ENCODE measurements around the gene CABLES2. TPM values are rescaled to one million over a fixed set of nuclear protein-coding genes. Genes with fewer than 3 reads are reported as not detected.

Gene CABLES2
- total and polyA plus RNA-seq, 3 experiments from 2014 or later = 3.2 to 9.2 (median 8.6) TPM

DNA sequence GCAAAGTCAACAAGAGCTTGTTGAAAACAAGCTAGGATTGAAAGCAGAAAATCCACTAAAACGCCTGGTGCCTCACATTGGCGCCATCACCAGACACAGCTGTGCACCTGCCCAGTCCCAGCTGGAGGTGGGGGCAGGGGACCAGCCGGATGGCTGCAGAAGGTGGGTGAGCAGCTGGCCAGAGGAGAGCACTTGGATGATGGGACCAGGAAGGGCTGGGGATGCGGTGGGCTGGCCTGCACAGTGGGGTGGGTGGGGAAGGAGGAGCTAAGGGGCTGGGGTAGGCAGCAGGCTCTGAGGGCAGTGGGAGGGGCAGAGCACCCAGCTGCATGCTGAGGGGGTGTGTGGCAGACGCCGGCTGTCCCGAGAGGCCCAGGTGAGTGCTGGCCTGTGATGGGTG lies 7.1 kb downstream of the CABLES2 start:
- Histone ChIP-seq H3K27ac (ENCODE audit: low read depth, low read length) (no peak overlapping the region), H3K9me3 (ENCODE audit: low read length) (no peaks in the 10 kb centered on the region), H3K4me1 (ENCODE audit: insufficient read depth, low read length) (no peaks in the 10 kb centered on the region), H3K4me3 (ENCODE audit: low read length) (no peak overlapping the region), H3K36me3 (ENCODE audit: insufficient read depth, low read length) (no peaks in the 10 kb centered on the region), H3K27me3 (ENCODE audit: insufficient read depth, low read length, poor library complexity, severe bottlenecking) (no peaks in the 10 kb centered on the region)
- no peak for DNase-seq
- POLR2A ChIA-PET = no interaction called here
- CTCF ChIA-PET = interaction anchor here (1.5 kb wide), 1 partner anchor 17 kb away, joined by 4 read pairs; no protein-coding TSS in a partner anchor
- Mint-ChIP-seq H3K9me3 (no peaks in the 10 kb centered on the region), H3K4me1 (peaks cover 4 to 13% (median 6%) of the 10 kb centered on the region in 3 donors), H3K27ac (no peak overlapping the region), H3K27me3 (no peaks in the 10 kb centered on the region), H3K4me3 (no peak overlapping the region), H3K36me3 (peaks cover 0 to 12% (median 3%) of the 10 kb centered on the region in 3 donors)

GRCh38 chr20:62398120-62398821 lies 8.8 kb downstream of the CABLES2 start:
- Histone ChIP-seq H3K27ac (ENCODE audit: low read depth, low read length) (no peak overlapping the region), H3K4me1 (ENCODE audit: insufficient read depth, low read length) (no peaks in the 10 kb centered on the region), H3K27me3 (ENCODE audit: insufficient read depth, low read length, poor library complexity, severe bottlenecking) (no peaks in the 10 kb centered on the region), H3K36me3 (ENCODE audit: insufficient read depth, low read length) (no peaks in the 10 kb centered on the region), H3K4me3 (ENCODE audit: low read length) (no peak overlapping the region), H3K9me3 (ENCODE audit: low read length) (no peaks in the 10 kb centered on the region)
- CTCF ChIA-PET = no interaction called here
- no peak for DNase-seq
- Mint-ChIP-seq H3K4me3 (no peak overlapping the region), H3K9me3 (no peaks in the 10 kb centered on the region), H3K4me1 (peaks cover 0 to 3% (median 2%) of the 10 kb centered on the region in 3 donors), H3K27me3 (no peaks in the 10 kb centered on the region), H3K27ac (peak overlapping the region in 1 of 8 donors; percentile 23), H3K36me3 (peaks cover 0 to 22% (median 3%) of the 10 kb centered on the region in 3 donors)
- POLR2A ChIA-PET = no interaction called here

DNA sequence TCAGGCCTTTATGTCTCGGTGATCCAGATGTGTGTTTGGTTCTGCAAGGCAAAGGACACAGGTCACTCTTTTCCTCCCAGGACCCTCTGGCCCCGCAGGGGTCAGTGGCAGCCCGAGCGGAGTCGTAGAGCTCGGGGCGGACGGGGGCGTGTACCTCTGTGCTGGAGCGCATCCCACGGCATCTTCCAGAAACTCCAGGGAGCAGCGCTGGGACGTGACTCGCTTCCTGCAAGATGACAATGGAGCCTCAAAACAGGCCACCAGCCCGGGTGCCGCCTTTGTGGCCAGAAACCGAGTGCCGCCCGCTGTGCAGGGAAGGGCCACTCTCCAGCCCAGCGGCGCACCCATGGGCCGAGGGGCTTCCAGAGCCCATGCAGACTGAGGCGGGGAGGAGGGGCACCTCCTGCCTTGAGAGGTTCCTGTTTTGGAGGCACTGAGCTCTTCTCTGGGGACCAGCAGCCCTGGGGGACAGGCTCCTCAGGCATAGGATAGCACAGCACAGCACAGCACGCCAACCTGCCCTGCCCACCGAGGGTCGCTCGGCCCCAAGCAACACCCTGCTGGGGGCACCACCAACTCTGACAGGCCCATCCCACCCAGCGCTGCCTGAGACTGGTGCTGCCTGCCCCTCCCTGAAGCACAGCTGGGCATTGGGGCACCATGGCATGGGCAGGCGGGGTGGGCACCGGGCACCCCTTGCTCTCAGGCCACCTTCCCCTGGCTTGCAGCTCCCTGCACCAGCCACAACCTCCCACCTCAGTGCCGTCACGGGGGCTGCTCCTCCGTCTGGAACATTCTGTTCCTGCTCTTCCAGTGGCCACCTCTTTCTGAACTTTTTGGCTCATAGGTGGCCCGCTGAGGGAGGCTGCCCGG lies 10.5 kb downstream of the CABLES2 start:
- Histone ChIP-seq H3K9me3 (ENCODE audit: low read length) (no peaks in the 10 kb centered on the region), H3K4me3 (ENCODE audit: low read length) (no peak overlapping the region), H3K27me3 (ENCODE audit: insufficient read depth, low read length, poor library complexity, severe bottlenecking) (no peaks in the 10 kb centered on the region), H3K4me1 (ENCODE audit: insufficient read depth, low read length) (no peaks in the 10 kb centered on the region), H3K36me3 (ENCODE audit: insufficient read depth, low read length) (no peaks in the 10 kb centered on the region), H3K27ac (ENCODE audit: low read depth, low read length) (no peak overlapping the region)
- Mint-ChIP-seq H3K9me3 (no peaks in the 10 kb centered on the region), H3K27me3 (no peaks in the 10 kb centered on the region), H3K27ac (no peak overlapping the region), H3K4me1 (no peaks in the 10 kb centered on the region), H3K4me3 (peak overlapping the region in 1 of 7 donors; percentile 8), H3K36me3 (peaks cover 0 to 31% (median 3%) of the 10 kb centered on the region in 3 donors)
- ChIA-PET CTCF (interaction anchor here (1.1 kb wide), 1 partner anchor 14 kb away, joined by 3 read pairs; no protein-coding TSS in a partner anchor), POLR2A (no interaction called here)
- no peak for DNase-seq

DNA sequence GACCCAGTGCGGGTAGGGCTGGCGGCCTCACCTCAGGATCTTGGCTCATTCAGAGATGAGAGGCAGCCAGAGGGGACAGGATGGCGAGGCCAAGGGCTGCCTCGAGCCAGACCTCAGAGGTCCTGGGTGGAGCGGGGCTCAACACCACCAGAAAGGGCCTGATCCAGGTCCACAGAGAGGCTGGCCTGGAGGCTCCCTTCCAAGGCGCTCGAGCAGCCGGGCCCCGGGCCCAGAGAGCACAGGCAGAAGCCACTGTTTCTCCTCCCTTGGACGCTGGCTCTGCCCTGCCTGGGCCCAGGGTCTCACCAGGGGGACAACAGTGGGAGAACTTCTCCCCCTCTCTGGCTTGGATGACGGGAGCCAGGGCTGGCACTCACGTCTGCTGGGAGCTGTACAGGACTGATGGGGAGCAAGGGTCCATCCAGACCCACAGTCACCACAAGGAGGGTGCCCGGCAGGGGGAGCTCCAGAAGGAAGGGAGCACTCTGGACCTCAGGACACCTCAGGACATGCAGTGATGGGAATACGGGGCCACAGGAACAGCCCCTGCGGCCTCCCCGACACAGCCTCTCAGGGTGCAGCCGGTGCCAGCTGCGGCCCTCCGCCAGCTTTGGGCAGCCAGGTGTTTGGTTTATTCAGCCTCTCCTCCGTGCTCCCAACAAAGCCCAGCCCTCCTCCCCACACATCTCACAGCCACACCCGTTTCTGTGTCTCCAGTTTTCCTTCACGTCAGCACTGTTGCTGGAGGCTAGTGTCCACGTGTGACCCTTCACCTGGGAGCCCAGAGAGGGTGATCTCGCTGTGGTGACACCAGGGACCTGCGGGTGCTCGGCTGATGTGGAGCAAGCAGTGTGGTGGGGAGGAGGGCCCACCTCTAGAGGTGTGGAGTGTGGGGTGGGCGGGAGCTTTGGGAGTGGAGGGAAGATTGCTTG lies 11.5 kb downstream of the CABLES2 start:
- Mint-ChIP-seq H3K36me3 (peaks cover 0 to 33% (median 4%) of the 10 kb centered on the region in 3 donors), H3K9me3 (no peaks in the 10 kb centered on the region), H3K4me1 (no peaks in the 10 kb centered on the region), H3K27ac (no peak overlapping the region), H3K4me3 (no peak overlapping the region), H3K27me3 (no peaks in the 10 kb centered on the region)
- H3K4me1 ChIP-seq (ENCODE audit: insufficient read depth, low read length) = no peaks in the 10 kb centered on the region
- H3K36me3 ChIP-seq (ENCODE audit: insufficient read depth, low read length) = no peaks in the 10 kb centered on the region
- ChIA-PET CTCF (no interaction called here), POLR2A (no interaction called here)
- H3K27ac ChIP-seq (ENCODE audit: low read depth, low read length) = no peak overlapping the region
- H3K4me3 ChIP-seq (ENCODE audit: low read length) = no peak overlapping the region
- no peaks in the 10 kb centered on the region for H3K9me3 ChIP-seq (ENCODE audit: low read length)
- no peak for DNase-seq
- H3K27me3 ChIP-seq (ENCODE audit: insufficient read depth, low read length, poor library complexity, severe bottlenecking) = no peaks in the 10 kb centered on the region

DNA sequence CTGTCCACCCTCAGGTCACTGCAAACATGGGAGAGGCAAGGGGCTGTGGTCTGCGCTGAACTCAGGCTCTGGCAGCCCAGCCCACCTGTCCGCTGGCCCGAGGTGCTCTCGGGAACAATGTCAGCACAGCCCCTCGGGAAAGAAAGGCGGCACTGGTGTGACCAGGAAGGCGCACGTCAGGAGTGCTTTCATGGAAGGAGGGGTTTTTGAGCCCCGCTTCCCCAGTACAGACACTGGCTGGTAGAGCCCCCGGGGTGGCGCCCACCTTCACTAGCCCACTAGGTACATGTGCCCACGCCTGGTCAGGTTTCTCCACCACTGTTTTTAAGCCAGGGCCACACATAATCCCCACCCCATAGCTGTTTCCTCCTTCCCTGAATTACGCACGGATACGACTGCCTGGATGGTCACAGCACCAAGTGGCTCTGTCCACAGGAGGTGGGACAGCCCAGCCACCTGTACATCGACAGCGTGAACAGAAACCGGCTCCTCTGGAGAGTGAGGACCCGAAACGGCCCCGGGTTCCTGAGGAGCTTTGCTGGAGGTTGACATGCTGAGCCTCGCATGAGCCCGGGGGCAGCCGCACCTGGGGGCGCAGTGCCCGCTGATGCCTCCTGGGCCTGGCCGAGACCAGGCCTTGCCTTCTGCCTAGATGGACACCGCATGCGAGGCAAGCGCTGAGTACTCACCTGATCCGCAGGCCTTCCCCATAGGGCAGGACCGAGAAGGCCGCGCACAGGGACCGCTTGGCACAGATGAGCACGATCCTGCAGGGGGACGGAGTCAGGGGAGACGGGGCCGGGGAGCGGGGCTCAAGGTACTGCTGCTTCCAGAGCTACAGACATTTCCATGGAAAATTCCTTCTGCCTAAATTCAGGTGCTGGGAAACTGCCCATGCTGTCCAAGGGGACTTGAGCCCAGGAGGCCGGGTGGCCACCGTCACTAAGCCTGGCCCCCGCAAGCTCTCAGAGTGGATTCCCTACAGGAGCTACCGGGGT lies 12.5 kb downstream of the CABLES2 start:
- Mint-ChIP-seq H3K27ac (peak overlapping the region in 1 of 8 donors; percentile 38), H3K27me3 (no peaks in the 10 kb centered on the region), H3K9me3 (no peaks in the 10 kb centered on the region), H3K4me1 (peaks cover 0 to 5% (median 0%) of the 10 kb centered on the region in 3 donors), H3K36me3 (peaks cover 0 to 43% (median 8%) of the 10 kb centered on the region in 3 donors), H3K4me3 (no peak overlapping the region)
- POLR2A ChIA-PET = no interaction called here
- no peaks in the 10 kb centered on the region for H3K36me3 ChIP-seq (ENCODE audit: insufficient read depth, low read length)
- H3K27me3 ChIP-seq (ENCODE audit: insufficient read depth, low read length, poor library complexity, severe bottlenecking) = no peaks in the 10 kb centered on the region
- no peak overlapping the region for H3K27ac ChIP-seq (ENCODE audit: low read depth, low read length)
- no peak for DNase-seq
- CTCF ChIA-PET = interaction anchor here (1.4 kb wide), 1 partner anchor 12 kb away, joined by 5 read pairs; no protein-coding TSS in a partner anchor
- no peaks in the 10 kb centered on the region for H3K9me3 ChIP-seq (ENCODE audit: low read length)
- no peak overlapping the region for H3K4me3 ChIP-seq (ENCODE audit: low read length)
- no peaks in the 10 kb centered on the region for H3K4me1 ChIP-seq (ENCODE audit: insufficient read depth, low read length)

DNA sequence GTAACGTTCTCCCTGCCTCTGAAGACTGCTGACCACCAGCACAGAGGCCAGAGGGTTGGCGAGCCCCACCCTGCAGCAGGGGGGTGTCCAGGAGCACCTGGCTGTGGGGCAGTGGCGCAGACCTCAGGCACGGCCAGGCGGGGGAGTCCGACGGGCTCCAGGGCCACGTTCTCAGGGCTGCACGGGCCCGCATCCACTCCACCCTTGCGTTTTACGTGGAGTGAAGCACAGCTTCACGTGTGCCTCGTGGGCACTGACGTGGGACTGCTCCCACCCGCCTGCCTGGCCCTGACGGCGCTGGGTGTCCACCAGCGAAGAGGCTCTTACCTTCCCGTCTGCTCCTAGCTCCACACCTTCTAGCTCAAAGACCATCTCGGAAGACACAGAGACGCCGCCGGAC lies 13.3 kb downstream of the CABLES2 start:
- H3K4me1 ChIP-seq (ENCODE audit: insufficient read depth, low read length) = peaks cover under 1% of the 10 kb centered on the region

GRCh38 chr20:62393335-62393665 lies 13.8 kb downstream of the CABLES2 start:
- Mint-ChIP-seq H3K27ac (peak overlapping the region in 1 of 8 donors; percentile 42), H3K27me3 (no peaks in the 10 kb centered on the region), H3K4me1 (peaks cover 10 to 18% (median 11%) of the 10 kb centered on the region in 3 donors), H3K4me3 (no peak overlapping the region), H3K9me3 (no peaks in the 10 kb centered on the region), H3K36me3 (peaks cover 0 to 55% (median 8%) of the 10 kb centered on the region in 3 donors)
- no peaks in the 10 kb centered on the region for H3K9me3 ChIP-seq (ENCODE audit: low read length)
- DNase-seq = no peak
- no peaks in the 10 kb centered on the region for H3K27me3 ChIP-seq (ENCODE audit: insufficient read depth, low read length, poor library complexity, severe bottlenecking)
- H3K36me3 ChIP-seq (ENCODE audit: insufficient read depth, low read length) = peaks cover 8% of the 10 kb centered on the region
- H3K4me1 ChIP-seq (ENCODE audit: insufficient read depth, low read length) = peaks cover 5% of the 10 kb centered on the region
- no peak overlapping the region for H3K4me3 ChIP-seq (ENCODE audit: low read length)
- POLR2A ChIA-PET = no interaction called here
- no peak overlapping the region for H3K27ac ChIP-seq (ENCODE audit: low read depth, low read length)
- CTCF ChIA-PET = interaction anchor here (1.4 kb wide), 1 partner anchor 10 kb away, joined by 5 read pairs; no protein-coding TSS in a partner anchor

More for the DNA sequence above, 13.3 kb downstream of the CABLES2 start:
- POLR2A ChIA-PET = no interaction called here
- DNase-seq = no peak
- Mint-ChIP-seq H3K27ac (no peak overlapping the region), H3K9me3 (no peaks in the 10 kb centered on the region), H3K36me3 (peaks cover 0 to 50% (median 8%) of the 10 kb centered on the region in 3 donors), H3K4me1 (peaks cover 4 to 12% (median 5%) of the 10 kb centered on the region in 3 donors), H3K4me3 (no peak overlapping the region), H3K27me3 (no peaks in the 10 kb centered on the region)
- Histone ChIP-seq H3K27ac (ENCODE audit: low read depth, low read length) (no peak overlapping the region), H3K27me3 (ENCODE audit: insufficient read depth, low read length, poor library complexity, severe bottlenecking) (no peaks in the 10 kb centered on the region), H3K36me3 (ENCODE audit: insufficient read depth, low read length) (peaks cover 3% of the 10 kb centered on the region), H3K9me3 (ENCODE audit: low read length) (no peaks in the 10 kb centered on the region), H3K4me3 (ENCODE audit: low read length) (no peak overlapping the region)
- CTCF ChIA-PET = interaction anchor here (1.4 kb wide), 1 partner anchor 11 kb away, joined by 5 read pairs; no protein-coding TSS in a partner anchor
